ENCODE data around the gene COL28A1.

DNA sequence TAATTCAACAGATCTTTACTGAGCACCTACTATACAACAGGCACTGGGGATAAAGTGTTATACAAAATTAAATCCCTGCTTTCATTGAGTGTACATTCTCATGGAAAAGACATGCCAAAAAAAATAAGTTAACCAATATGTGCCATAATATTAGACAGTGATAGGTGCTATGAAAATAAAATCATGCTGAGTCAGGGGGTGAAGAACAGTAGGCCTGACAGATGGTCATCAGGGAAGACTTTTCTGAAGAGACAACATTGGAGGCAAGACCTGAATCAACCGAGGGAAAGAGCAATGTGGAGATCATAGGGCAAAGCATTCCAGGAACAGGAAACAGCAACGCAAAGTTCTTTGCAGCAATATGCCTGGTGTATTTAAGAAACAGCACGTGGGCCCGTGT is 217.8 kb downstream of the COL28A1 start:
- TF ChIP-seq CTCF (IDR thresholded peaks at IDR 0.05) (no peak), POLR2A (IDR thresholded peaks at IDR 0.05) (no peak), POLR2AphosphoS5 (IDR thresholded peaks at IDR 0.05) (no peak)

All from prostate gland (tissue), 2 donors.